Liver (tissue), 3 donors: ENCODE data around the gene LPAR1.

Source experiments
- CTCF ChIP-seq: fragments of 150-350 bp; IDR thresholded peaks from 2 replicates; pipeline ENCODE4 v1.5.1; 2017; ENCODE audit warnings: improper control_type of control experiment, low read depth, low read length; ENCODE audit not compliant: missing input control
- GABPA ChIP-seq, 2 donors: IDR thresholded peaks in 1 of 2; conservative IDR thresholded peaks in 1 of 2; 2 replicates each; pipeline ENCODE4 v1.6.1; 2016; ENCODE audit warnings: antibody characterized with exemption in 2 of 2, mild to moderate bottlenecking in 1 of 2, moderate library complexity in 1 of 2
- SP1 ChIP-seq: IDR thresholded peaks from 2 replicates; pipeline ENCODE4 v1.6.1; 2018; ENCODE audit warnings: antibody characterized with exemption, mild to moderate bottlenecking
- donor health status: healthy.
- donor health status: healthy.

DNA sequence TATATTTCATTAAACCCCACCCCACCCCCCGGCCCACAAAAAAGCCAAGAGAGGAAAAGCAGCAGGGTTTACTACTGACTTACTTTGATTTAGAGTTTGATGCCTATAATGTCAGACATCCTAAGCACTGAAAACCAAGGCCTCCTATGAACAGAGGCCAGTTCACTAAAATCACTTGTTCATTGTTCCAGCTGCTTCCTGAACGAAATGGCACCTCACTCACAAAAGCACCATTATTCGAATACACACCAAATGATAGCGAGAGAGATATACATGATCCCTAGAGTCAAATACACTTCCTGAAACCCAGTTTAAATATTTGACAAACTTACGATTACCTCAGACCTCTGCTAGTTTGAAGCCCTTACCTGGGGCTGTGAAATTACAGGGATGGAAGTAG lies 66.6 kb downstream of the LPAR1 start:
- TF ChIP-seq SP1 (no peak), GABPA (IDR thresholded peaks at IDR 0.05 in 1 of 2, conservative IDR thresholded peaks at IDR 0.05 in 1 of 2) (no peak), CTCF (no peak)
